HepG2 (cell line): ENCODE results near the gene KBTBD13. TPM values are rescaled to one million over a fixed set of nuclear protein-coding genes. Genes with fewer than 3 reads are reported as not detected.

Experiments used
- CBX1 ChIP-seq: IDR thresholded peaks from one replicate; pipeline ENCODE4 v1.6.1; 2016; ENCODE audit warnings: antibody characterized with exemption, low read depth
- HDAC6 ChIP-seq: fragments of 200-600 bp; sonication (generic); IDR thresholded peaks from 2 replicates; pipeline ENCODE4 v1.7.0; 2017; ENCODE audit warnings: mild to moderate bottlenecking, antibody characterized with exemption, low read length, low read depth
- IRF2 ChIP-seq: IDR thresholded peaks from 2 replicates; pipeline ENCODE4 v1.6.1; 2018; ENCODE audit warnings: missing genetic modification reagents, missing compliant biosample characterization
- LCORL ChIP-seq, 2 experiments: fragments of 450-650 bp in 1 of 2; sonication (generic) in 1 of 2; formaldehyde crosslinking in 1 of 2; IDR thresholded peaks; 2 replicates each; pipeline versions ENCODE4 v1.5.0 to v1.6.1; 2017 to 2020; ENCODE audit warnings: antibody characterized with exemption in 1 of 2, missing genetic modification reagents in 1 of 2
- NBN ChIP-seq: fragments of 450-650 bp; conservative IDR thresholded peaks from 2 replicates; pipeline ENCODE4 v1.6.1; 2017
- NRL ChIP-seq: sonication (generic); formaldehyde crosslinking; IDR thresholded peaks from 2 replicates; pipeline ENCODE4 v1.5.0; 2020; ENCODE audit warnings: missing genetic modification reagents, mild to moderate bottlenecking, moderate library complexity, borderline replicate concordance
- SYNCRIP ChIP-seq: fragments of 200-400 bp; formaldehyde crosslinking; IDR thresholded peaks from 2 replicates; pipeline ENCODE4 v1.6.1; 2018; ENCODE audit warnings: mild to moderate bottlenecking, low read depth, low read length; ENCODE audit not compliant: insufficient read depth
- TGIF2 ChIP-seq: IDR thresholded peaks from 2 replicates; pipeline ENCODE4 v1.6.1; 2016; ENCODE audit warnings: control low read depth, missing compliant biosample characterization
- TMF1 ChIP-seq: sonication (generic); formaldehyde crosslinking; IDR thresholded peaks from 2 replicates; pipeline ENCODE4 v1.8.1; 2022; ENCODE audit warnings: low read depth, missing genetic modification reagents
- YEATS2 ChIP-seq: sonication (generic); formaldehyde crosslinking; IDR thresholded peaks from 2 replicates; pipeline ENCODE4 v1.4.0; 2020; ENCODE audit warnings: missing genetic modification reagents, borderline replicate concordance
- ZFP36L1 ChIP-seq: sonication (generic); formaldehyde crosslinking; IDR thresholded peaks from 2 replicates; pipeline ENCODE4 v1.8.0; 2022; ENCODE audit warnings: mild to moderate bottlenecking, missing genetic modification reagents, moderate library complexity
- ZNF337 ChIP-seq: sonication (generic); formaldehyde crosslinking; IDR thresholded peaks from 2 replicates; pipeline ENCODE4 v1.5.1; 2020; ENCODE audit warnings: missing genetic modification reagents, low read depth, mild to moderate bottlenecking, borderline replicate concordance
- ZNF530 ChIP-seq: sonication (generic); formaldehyde crosslinking; IDR thresholded peaks from 2 replicates; pipeline ENCODE4 v1.5.0; 2020; ENCODE audit warnings: low read depth, mild to moderate bottlenecking, missing genetic modification reagents
- ZNF644 ChIP-seq: IDR thresholded peaks from 2 replicates; pipeline ENCODE4 v1.6.1; 2016; ENCODE audit warnings: low read depth
- ZNF709 ChIP-seq: sonication (generic); formaldehyde crosslinking; IDR thresholded peaks from 2 replicates; pipeline ENCODE4 v1.5.0; 2020; ENCODE audit warnings: mild to moderate bottlenecking, missing genetic modification reagents
- ZNF768 ChIP-seq: sonication (generic); formaldehyde crosslinking; IDR thresholded peaks from 2 replicates; pipeline ENCODE4 v1.4.0; 2020; ENCODE audit warnings: missing genetic modification reagents
- ZNF777 ChIP-seq: sonication (generic); formaldehyde crosslinking; IDR thresholded peaks from 2 replicates; pipeline ENCODE4 v1.4.0; 2020; ENCODE audit warnings: missing genetic modification reagents
- polyA plus RNA-seq, 8 experiments: library from polyadenylated mRNA; depleted of rRNA in 3 of 8; stranded (reverse) in 7 of 8; unstranded in 1 of 8; fragments of >200 nt; fragmentation: Illumina TruSeq in 4 of 8; extraction: Trizol in 4 of 8; gene quantifications; 2 replicates each; pipeline versions ENCODE4 v1.2.1 to v1.2.3, GENCODE V29; 2011 to 2016; ENCODE audit warnings: low read depth in 4 of 8, missing spikeins in 1 of 8, mixed read lengths in 1 of 8; ENCODE audit not compliant: insufficient read depth in 1 of 8
- total RNA-seq, 5 experiments: library from RNA; depleted of rRNA; stranded (reverse); fragments of >200 nt; fragmentation: Illumina TruSeq; extraction: Trizol; gene quantifications; 2 replicates each; pipeline ENCODE4 v1.2.3, GENCODE V29; 2016; ENCODE audit warnings: low read depth in 1 of 5
- TF ChIP-seq, protein P1 (sequence below): sonication (generic); formaldehyde crosslinking; IDR thresholded peaks from 2 replicates; pipeline ENCODE4 v1.5.0; 2020; ENCODE audit warnings: mild to moderate bottlenecking, missing genetic modification reagents
- TF ChIP-seq, protein P2 (sequence below): sonication (generic); formaldehyde crosslinking; IDR thresholded peaks from one replicate; pipeline ENCODE4 v1.5.1; 2020; ENCODE audit warnings: mild to moderate bottlenecking, missing genetic modification reagents; ENCODE audit errors: not compliant biosample characterization
- TF ChIP-seq, protein P3 (sequence below): sonication (generic); formaldehyde crosslinking; IDR thresholded peaks from 2 replicates; pipeline ENCODE4 v1.4.0; 2020; ENCODE audit warnings: mild to moderate bottlenecking, low read depth, missing genetic modification reagents

The KBTBD13 gene
- total and polyA plus RNA-seq, 2 of the 13 experiments (the other 11 are each of a cell fraction or from before 2014, with no cell fraction given), result not detected

DNA sequence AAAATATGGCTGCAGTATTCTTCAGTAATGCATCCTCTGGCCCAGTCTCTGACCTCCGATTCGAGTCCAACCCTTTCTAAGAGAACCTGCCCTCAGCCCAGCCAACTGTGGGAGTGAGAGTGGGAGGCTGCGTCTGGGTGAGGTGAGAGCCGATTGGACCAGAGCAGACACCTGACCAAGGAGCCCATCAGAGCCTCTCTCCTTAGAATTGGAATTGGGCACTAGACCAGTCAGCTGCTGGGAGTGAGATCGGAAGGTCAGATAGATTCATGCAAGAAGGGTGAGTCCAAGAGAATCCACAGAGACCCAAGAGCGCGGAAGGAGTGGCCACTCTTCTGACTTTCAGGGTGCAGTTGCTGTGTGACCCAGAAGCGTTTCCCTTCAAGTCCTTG is 19.0 kb upstream of the KBTBD13 start (continued):
- TF ChIP-seq TGIF2, result no peak
- TF ChIP-seq ZNF768 (CRISPR knock-in tag), result no peak
- no peak for TF ChIP-seq ZNF530 (CRISPR knock-in tag)
- TF ChIP-seq IRF2 (CRISPR knock-in tag), result no peak
- TF ChIP-seq NRL (CRISPR knock-in tag), result no peak
- no peak for TF ChIP-seq ZNF337 (CRISPR knock-in tag)
- TF ChIP-seq NBN, result no peak
- no peak for TF ChIP-seq TMF1
- TF ChIP-seq LCORL (IDR thresholded peaks at IDR 0.05), result no peak
- TF ChIP-seq LCORL (CRISPR knock-in tag; IDR thresholded peaks at IDR 0.05), result no peak
- TF ChIP-seq ZNF644 (CRISPR knock-in tag), result no peak
- TF ChIP-seq, protein P1, sequence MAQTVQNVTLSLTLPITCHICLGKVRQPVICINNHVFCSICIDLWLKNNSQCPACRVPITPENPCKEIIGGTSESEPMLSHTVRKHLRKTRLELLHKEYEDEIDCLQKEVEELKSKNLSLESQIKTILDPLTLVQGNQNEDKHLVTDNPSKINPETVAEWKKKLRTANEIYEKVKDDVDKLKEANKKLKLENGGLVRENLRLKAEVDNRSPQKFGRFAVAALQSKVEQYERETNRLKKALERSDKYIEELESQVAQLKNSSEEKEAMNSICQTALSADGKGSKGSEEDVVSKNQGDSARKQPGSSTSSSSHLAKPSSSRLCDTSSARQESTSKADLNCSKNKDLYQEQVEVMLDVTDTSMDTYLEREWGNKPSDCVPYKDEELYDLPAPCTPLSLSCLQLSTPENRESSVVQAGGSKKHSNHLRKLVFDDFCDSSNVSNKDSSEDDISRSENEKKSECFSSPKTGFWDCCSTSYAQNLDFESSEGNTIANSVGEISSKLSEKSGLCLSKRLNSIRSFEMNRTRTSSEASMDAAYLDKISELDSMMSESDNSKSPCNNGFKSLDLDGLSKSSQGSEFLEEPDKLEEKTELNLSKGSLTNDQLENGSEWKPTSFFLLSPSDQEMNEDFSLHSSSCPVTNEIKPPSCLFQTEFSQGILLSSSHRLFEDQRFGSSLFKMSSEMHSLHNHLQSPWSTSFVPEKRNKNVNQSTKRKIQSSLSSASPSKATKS (CRISPR knock-in tag), result no peak
- no peak for TF ChIP-seq SYNCRIP
- TF ChIP-seq ZFP36L1 (CRISPR knock-in tag), result 0 out of 2 replicates have a peak, but pooled peaks have one; percentile 9
- TF ChIP-seq ZNF709, result no peak
- no peak for TF ChIP-seq ZNF777 (CRISPR knock-in tag)
- TF ChIP-seq, protein P2, sequence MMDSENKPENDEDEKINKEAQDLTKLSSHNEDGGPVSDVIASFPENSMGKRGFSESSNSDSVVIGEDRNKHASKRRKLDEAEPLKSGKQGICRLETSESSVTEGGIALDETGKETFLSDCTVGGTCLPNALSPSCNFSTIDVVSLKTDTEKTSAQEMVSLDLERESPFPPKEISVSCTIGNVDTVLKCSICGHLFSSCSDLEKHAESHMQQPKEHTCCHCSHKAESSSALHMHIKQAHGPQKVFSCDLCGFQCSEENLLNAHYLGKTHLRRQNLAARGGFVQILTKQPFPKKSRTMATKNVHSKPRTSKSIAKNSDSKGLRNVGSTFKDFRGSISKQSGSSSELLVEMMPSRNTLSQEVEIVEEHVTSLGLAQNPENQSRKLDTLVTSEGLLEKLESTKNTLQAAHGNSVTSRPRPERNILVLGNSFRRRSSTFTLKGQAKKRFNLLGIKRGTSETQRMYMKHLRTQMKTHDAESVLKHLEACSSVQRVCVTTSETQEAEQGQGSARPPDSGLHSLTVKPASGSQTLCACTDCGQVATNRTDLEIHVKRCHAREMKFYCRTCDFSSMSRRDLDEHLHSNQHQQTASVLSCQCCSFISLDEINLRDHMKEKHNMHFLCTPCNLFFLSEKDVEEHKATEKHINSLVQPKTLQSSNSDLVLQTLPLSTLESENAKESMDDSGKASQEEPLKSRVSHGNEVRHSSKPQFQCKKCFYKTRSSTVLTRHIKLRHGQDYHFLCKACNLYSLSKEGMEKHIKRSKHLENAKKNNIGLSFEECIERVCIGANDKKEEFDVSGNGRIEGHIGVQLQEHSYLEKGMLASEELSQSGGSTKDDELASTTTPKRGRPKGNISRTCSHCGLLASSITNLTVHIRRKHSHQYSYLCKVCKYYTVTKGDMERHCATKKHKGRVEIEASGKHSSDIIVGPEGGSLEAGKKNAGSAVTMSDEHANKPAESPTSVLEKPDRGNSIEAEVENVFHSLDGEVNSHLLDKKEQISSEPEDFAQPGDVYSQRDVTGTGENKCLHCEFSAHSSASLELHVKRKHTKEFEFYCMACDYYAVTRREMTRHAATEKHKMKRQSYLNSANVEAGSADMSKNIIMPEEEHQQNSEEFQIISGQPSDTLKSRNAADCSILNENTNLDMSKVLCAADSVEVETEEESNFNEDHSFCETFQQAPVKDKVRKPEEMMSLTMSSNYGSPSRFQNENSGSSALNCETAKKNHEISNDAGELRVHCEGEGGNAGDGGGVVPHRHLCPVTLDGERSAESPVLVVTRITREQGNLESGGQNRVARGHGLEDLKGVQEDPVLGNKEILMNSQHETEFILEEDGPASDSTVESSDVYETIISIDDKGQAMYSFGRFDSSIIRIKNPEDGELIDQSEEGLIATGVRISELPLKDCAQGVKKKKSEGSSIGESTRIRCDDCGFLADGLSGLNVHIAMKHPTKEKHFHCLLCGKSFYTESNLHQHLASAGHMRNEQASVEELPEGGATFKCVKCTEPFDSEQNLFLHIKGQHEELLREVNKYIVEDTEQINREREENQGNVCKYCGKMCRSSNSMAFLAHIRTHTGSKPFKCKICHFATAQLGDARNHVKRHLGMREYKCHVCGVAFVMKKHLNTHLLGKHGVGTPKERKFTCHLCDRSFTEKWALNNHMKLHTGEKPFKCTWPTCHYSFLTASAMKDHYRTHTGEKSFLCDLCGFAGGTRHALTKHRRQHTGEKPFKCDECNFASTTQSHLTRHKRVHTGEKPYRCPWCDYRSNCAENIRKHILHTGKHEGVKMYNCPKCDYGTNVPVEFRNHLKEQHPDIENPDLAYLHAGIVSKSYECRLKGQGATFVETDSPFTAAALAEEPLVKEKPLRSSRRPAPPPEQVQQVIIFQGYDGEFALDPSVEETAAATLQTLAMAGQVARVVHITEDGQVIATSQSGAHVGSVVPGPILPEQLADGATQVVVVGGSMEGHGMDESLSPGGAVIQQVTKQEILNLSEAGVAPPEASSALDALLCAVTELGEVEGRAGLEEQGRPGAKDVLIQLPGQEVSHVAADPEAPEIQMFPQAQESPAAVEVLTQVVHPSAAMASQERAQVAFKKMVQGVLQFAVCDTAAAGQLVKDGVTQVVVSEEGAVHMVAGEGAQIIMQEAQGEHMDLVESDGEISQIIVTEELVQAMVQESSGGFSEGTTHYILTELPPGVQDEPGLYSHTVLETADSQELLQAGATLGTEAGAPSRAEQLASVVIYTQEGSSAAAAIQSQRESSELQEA (CRISPR knock-in tag), result no peak
- no peak for TF ChIP-seq YEATS2 (CRISPR knock-in tag)
- TF ChIP-seq CBX1, result no peak
- TF ChIP-seq HDAC6, result no peak
- TF ChIP-seq, protein P3, sequence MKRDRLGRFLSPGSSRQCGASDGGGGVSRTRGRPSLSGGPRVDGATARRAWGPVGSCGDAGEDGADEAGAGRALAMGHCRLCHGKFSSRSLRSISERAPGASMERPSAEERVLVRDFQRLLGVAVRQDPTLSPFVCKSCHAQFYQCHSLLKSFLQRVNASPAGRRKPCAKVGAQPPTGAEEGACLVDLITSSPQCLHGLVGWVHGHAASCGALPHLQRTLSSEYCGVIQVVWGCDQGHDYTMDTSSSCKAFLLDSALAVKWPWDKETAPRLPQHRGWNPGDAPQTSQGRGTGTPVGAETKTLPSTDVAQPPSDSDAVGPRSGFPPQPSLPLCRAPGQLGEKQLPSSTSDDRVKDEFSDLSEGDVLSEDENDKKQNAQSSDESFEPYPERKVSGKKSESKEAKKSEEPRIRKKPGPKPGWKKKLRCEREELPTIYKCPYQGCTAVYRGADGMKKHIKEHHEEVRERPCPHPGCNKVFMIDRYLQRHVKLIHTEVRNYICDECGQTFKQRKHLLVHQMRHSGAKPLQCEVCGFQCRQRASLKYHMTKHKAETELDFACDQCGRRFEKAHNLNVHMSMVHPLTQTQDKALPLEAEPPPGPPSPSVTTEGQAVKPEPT, result no peak
